BJ (cell line): ENCODE measurements around the gene TMEM132E. TPM values are rescaled to one million over a fixed set of nuclear protein-coding genes. Genes with fewer than 3 reads are reported as not detected.

Experiments
- CTCF ChIA-PET: fragments of 350-600 bp; formaldehyde crosslinking; extraction: SDS; loops from one replicate; lab custom pipeline; 2021; ENCODE audit warnings: antibody characterized with exemption, inconsistent platforms; lab: Yijun Ruan, JAX
- POLR2A ChIA-PET: fragments of 300-600 bp; sonication (Branson Sonifier 250); formaldehyde crosslinking; extraction: SDS; loops from one replicate; lab custom pipeline; 2021; ENCODE audit warnings: antibody characterized with exemption; lab: Charles Lee
- DNase-seq: peaks from one replicate; pipeline ENCODE4 v3.0.0-alpha.2; 2011; ENCODE audit warnings: low read depth
- H3K27me3 ChIP-seq: 2 replicates; pipeline ENCODE4 v1.6.0; 2011; ENCODE audit warnings: low read length; ENCODE audit not compliant: control insufficient read depth, insufficient read depth
- H3K36me3 ChIP-seq: 2 replicates; pipeline ENCODE4 v1.5.1; 2011; ENCODE audit warnings: low read length; ENCODE audit not compliant: control insufficient read depth, insufficient read depth
- H3K4me3 ChIP-seq: 2 replicates; pipeline ENCODE4 v1.5.1; 2011; ENCODE audit warnings: low read depth, mild to moderate bottlenecking, control low read depth, low read length
- CTCF ChIP-seq: IDR thresholded peaks from 2 replicates; pipeline ENCODE4 v1.5.1; 2011; ENCODE audit warnings: low read depth, mild to moderate bottlenecking, control low read depth, inconsistent platforms, low read length, moderate library complexity; ENCODE audit not compliant: insufficient read depth
- polyA plus RNA-seq: library from polyadenylated mRNA; depleted of rRNA; stranded (reverse); fragments of >200 nt; gene quantifications from 2 replicates; pipeline ENCODE4 v1.2.3, GENCODE V29; 2011

The TMEM132E gene
- polyA plus RNA-seq, 1 experiment: not detected

- no peaks in the 10 kb centered on the region for H3K36me3 ChIP-seq
These were observed 18.9 kb downstream of the TMEM132E start for GRCh38 chr17:34598161-34598776.

DNA sequence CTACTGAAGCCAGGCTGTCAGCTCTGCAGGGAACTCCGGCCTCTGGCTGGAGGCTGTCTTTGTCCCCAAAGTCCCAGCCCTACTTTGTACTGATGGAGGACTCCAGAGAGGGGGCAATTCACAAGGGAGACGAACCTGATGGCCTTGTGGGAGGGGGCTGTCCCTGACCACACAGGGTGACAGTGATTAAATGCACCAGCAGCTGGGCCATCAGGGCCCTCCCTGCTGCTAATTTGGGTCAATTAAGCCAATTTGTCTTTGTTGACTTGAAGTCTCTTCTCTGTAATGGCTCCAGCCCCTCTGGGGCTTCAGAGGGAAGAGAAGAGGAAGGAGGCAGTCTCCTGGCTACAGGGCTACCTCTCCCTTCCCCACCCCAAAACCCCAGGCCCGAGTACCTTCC is 22.0 kb downstream of the TMEM132E start:
- DNase-seq: no peak
- Histone ChIP-seq H3K36me3 (no peaks in the 10 kb centered on the region), H3K4me3 (no peak overlapping the region), H3K27me3 (peaks cover under 1% of the 10 kb centered on the region)
- TF ChIP-seq CTCF: no peak
- POLR2A ChIA-PET: no interaction called here
- CTCF ChIA-PET: no interaction called here

More at GRCh38 chr17:34598161-34598776, 18.9 kb downstream of the TMEM132E start:
- ChIA-PET POLR2A (no interaction called here), CTCF (no interaction called here)
- TF ChIP-seq CTCF: no peak
- Histone ChIP-seq H3K27me3 (peaks cover 1% of the 10 kb centered on the region), H3K4me3 (no peak overlapping the region)
- DNase-seq: no peak

- H3K4me3 ChIP-seq: no peak overlapping the region
- no peak for TF ChIP-seq CTCF
- POLR2A ChIA-PET: no interaction called here
- CTCF ChIA-PET: no interaction called here
- no peaks in the 10 kb centered on the region for H3K36me3 ChIP-seq
- DNase-seq: no peak
- peaks cover 2% of the 10 kb centered on the region for H3K27me3 ChIP-seq
These were observed 24.6 kb downstream of the TMEM132E start for GRCh38 chr17:34603974-34604373.

DNA sequence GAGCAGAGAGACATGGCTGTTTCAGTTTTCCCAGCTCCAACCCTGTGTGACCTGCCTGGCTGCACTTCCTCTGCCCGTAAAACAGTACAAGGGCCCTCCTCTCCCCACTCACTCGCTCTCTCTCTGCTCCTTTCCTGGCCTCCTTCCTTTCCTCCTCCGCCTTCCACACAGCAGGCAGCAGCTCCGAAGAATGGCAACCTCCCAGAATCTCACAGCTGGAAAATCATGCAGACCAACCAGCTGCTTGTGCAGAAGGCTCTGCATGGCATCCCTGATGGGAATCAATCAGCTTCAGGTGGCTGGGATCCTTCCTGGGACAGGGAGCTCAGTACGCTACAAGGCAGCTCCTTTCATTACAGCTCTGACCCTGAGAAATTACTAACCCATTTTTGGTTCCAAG is 27.4 kb downstream of the TMEM132E start:
- TF ChIP-seq CTCF: no peak
- peaks cover 2% of the 10 kb centered on the region for H3K27me3 ChIP-seq
- CTCF ChIA-PET: interaction anchor here (0.6 kb wide), 1 partner anchor 613 kb away, joined by 3 read pairs; no protein-coding TSS in a partner anchor

DNA sequence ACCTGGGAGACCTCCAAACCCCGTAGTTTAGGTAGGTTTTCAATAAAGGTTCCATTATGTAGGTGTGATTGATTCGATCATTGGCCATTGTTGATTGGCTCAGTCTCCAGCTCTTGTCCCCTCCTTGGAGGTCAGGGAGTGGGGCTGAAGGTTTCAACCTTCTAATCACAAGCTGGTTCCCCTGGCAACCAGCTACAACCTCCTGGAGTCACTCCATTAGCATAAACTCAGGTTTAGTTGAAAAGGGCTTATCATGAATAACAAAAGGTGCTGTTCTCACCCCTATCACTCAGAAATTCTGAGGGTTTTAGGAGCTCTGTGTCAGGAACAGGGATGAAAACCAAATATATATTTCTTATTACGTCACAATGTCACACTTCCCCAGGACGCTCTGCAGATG is 28.5 kb downstream of the TMEM132E start:
- no peak for TF ChIP-seq CTCF
- POLR2A ChIA-PET: no interaction called here
- CTCF ChIA-PET: no interaction called here

More for the DNA sequence above, 27.4 kb downstream of the TMEM132E start:
- POLR2A ChIA-PET: no interaction called here
- H3K4me3 ChIP-seq: no peak overlapping the region
- DNase-seq: no peak
- no peaks in the 10 kb centered on the region for H3K36me3 ChIP-seq

More for the DNA sequence above, 28.5 kb downstream of the TMEM132E start:
- Histone ChIP-seq H3K36me3 (no peaks in the 10 kb centered on the region), H3K4me3 (no peak overlapping the region), H3K27me3 (peaks cover 2% of the 10 kb centered on the region)
- no peak for DNase-seq
